Stimulated activated CD8-positive, alpha-beta memory T cell treated with anti-CD3 and anti-CD28 coated beads, Interleukin-4, amount 100 ng/mL, for 48 hours (primary cell): ENCODE results near the gene ISCU.
"Not testable (repeated sequence)": the region's sequence is repeated elsewhere in the genome, so short reads cannot be mapped to it uniquely, and the experiment has no call there.

Experiments used
- DNase-seq: peaks from one replicate; pipeline ENCODE4 v3.0.0-alpha.2; 2020

The ISCU gene

GRCh38 chr12:108572166-108572790 lies 9.9 kb downstream of the ISCU start:
- DNase-seq, result peak; percentile 23

GRCh38 chr12:108573317-108573716 lies 10.9 kb downstream of the ISCU start:
- DNase-seq, result peak; percentile 29

- DNase-seq, result not testable (repeated sequence)
These were observed 11.9 kb downstream of the ISCU start for GRCh38 chr12:108574276-108574675.

- no peak for DNase-seq
These were observed 13.0 kb downstream of the ISCU start for GRCh38 chr12:108575199-108575912.

GRCh38 chr12:108576660-108577234 lies 14.4 kb downstream of the ISCU start:
- no peak for DNase-seq

GRCh38 chr12:108577458-108577857 lies 15.1 kb downstream of the ISCU start:
- no peak for DNase-seq

GRCh38 chr12:108578264-108578663 lies 15.9 kb downstream of the ISCU start:
- DNase-seq, result no peak

GRCh38 chr12:108578813-108579212 lies 16.4 kb downstream of the ISCU start:
- no peak for DNase-seq

GRCh38 chr12:108580531-108580930 lies 18.1 kb downstream of the ISCU start:
- DNase-seq, result no peak

DNA sequence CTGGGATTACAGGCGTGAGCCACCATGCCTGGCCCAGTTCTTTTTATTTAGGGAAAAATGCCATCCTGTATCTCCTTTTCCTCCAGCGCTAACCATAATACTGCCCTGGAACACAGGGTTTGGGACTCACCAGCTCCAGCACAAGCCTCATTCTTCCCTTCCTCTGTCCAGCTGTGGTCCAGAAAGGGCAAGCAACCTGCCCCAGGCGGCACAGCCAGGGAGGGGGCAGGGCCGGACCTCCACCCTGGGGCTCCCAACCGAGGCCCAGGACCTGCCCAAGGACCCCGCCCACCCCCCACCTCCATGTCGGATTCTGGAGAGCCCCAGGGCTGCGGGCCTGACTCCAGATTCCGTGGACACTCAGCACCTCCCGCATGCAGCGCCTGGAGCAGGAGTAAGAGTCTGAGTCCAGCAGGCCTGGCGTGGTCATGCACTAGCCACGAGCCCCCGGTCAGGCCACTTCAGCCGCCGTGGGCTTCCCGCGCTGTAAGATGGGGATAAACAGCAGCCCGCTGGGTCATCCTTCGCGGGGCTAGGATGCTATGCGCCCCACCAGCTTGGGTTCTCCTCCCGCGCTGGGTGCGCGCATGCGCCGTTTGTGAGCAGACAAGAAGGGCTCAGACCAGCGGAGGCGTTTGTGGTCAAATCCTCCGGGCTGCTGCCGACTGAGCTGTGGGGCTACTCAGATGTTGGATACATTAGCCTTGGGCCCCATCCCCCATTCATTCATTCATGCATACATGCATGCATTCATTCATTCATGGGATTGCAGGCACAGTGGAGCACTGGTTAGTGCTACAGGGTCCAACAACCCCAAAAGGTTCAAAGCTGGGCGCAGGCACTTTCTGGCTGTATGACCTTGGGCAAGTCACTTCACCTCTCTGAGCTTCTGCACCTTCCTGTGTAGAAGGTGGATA lies 19.2 kb downstream of the ISCU start:
- DNase-seq, result no peak

- DNase-seq, result no peak
These were observed 20.1 kb downstream of the ISCU start for GRCh38 chr12:108582509-108582908.

DNA sequence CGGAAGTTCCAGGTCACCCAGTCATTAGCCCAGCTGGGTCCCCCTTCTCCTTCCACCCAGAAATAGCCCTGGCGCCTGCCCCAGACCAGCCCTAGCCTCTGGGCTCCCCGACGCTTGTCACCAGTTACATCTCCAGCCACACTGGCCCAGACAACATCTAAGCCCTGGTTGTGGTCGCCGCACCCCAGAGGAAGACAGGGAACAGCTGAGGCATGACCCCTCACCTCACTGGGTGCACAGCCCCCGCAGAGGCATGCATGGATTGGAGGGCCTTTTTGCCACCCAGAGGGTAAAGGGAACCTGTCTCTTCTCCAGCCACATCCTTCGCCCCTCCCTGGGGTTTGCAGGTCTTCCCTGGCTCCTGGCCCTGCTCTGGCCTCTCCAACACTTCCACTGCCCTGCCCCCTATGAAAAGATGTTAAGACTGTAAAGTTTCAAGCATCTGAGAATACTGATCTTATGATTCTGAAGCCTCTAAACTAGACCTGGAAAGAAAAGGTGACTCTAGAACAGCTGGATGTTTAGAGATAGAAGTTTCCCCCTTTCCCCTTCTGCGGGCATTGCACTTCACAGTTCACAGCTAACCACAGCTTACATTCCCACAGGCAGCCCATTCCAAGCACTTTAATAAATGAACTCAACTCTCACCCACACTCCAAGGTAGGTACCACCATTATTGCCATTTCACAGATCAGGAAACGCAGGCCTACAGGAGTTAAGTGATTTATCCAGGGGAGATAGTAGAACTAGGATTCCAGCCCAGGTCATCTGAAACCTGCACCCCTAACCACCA lies 20.8 kb downstream of the ISCU start:
- no peak for DNase-seq

- DNase-seq, result no peak
These were observed 21.6 kb downstream of the ISCU start for GRCh38 chr12:108583991-108584390.

GRCh38 chr12:108584456-108585065 lies 22.2 kb downstream of the ISCU start:
- no peak for DNase-seq

GRCh38 chr12:108585864-108586263 lies 23.5 kb downstream of the ISCU start:
- no peak for DNase-seq

DNA sequence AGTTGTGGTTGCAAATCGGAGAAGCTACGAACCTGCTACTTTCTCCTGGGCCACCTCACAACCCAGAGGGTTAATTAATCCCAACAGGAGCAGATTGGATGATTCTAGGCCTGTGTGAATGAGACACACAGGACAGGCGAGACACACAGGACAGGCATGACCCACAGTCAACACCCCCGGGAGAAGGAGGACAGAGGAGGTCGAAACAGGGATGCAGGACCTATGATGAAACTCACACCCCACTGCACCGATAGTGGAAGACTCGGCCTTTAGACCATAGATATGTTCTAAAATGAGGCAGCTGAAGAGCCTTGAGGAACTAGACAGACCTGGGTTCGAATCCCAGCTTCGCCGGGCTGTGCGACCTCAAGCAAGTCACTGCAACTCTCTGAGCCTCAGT lies 23.9 kb downstream of the ISCU start:
- DNase-seq, result no peak

DNA sequence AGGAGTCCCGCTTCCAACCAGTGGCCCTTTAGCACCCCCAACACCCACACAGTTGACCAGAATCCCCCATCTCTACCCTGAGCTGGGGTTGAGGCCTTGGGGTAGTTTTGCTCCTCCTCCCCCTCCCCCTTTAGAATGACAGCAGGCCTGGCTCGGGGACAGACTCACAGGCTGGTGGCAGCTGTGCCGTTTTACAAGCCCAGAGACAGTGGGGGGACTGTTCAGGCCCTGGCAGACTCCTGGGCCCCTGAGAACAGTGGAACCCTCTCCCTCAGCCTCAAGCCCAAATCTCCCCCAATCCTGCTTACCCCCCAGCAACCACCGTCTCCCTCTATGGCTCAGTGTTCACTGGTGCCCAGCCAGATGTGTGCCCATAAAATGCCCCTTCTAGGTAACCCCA lies 25.4 kb downstream of the ISCU start:
- no peak for DNase-seq

DNA sequence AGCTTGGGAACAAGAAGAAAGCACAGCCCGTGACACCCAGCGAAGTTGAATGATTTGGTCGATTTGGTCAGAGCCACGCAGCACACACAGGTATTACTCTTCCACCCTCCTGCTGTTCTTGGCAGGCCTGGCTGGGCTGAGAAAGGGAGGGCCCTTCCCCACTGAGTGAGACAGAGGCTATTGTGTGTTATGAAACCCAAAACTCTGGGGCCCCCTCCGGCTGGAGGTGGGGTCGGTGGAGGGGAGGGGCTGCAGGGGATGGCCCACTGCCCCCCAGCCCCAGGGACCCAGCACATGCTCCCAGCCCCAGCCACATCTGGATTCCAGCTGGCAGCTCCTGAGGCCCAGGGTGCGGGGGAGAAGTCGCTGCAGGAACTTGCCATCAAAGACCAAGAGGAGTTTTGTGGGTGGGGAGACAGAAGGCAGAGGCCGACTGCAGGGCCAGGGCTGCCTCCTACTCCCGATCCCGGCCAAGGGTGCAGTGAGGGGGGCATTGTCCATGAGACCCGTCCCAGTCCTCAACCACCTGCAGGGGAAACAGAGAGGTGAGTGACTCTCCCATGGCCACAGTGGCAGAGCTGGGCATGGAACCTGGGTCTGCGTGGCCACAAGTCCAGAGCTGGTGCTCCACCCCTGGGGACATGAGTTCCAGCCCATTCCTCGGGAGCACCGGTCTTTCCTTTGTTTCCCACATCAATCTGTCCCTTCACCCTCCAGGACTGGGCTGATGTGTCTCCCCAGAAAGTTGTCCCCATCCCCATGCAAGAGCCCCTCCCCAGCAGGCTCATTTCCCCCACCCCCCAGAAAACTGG lies 26.8 kb downstream of the ISCU start:
- no peak for DNase-seq

- DNase-seq, result no peak
These were observed 27.4 kb downstream of the ISCU start for GRCh38 chr12:108589840-108590229.

DNA sequence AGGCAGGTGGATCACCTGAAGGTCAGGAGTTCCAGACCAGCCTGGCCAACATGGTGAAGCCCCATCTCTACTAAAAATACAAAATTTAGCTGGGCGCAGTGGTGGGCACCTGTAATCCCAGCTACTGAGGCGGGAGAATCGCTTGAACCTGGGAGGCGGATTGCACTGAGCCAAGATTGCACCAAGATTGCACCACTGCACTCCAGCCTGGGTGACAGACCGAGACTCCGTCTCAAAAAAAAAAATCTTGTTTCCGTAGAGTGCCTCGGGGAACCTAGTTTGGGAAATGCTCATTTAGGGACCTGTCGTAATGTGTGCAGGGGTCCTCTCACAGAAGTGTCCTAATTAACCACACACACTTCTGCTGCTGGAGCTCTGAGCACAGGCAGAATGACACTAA lies 28.1 kb downstream of the ISCU start:
- DNase-seq, result not testable (repeated sequence)
